GM20431 (cell line): ENCODE results near the gene FBXL15.

Source experiments
- in situ Hi-C: fragments of 300-500 bp; cut with MseI, MboI; formaldehyde crosslinking; loops from one replicate; pipeline ENCODE4 v1.15.0; 2020; ENCODE audit warnings: low sequenced_read_pairs; ENCODE audit not compliant: unreplicated experiment

The FBXL15 gene

GRCh38 chr10:102424145-102424544, 3.5 kb downstream of the FBXL15 start:
- in situ Hi-C loops = no loop called here

- in situ Hi-C loops = no loop called here
These were observed 4.3 kb downstream of the FBXL15 start for GRCh38 chr10:102424916-102425315.

DNA sequence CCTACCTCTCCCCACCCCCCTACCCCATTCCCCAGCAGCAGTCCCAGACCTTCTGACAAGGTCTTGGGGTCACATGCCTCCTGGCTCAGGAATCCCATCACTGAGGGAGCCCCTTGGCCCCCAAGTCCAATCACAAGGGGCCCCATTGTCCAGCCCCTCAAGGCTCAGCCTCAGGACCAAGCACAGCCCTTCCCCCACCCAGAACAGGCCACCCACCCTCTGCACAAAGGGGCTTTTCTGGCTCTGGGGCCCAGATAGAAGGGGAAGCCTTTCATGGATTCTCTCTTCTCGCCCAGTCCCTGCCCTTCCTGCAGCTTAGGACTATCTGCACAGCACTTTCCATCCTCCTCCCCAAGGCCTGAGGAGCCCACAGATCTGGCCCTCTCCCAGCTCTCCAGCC, 4.8 kb downstream of the FBXL15 start:
- in situ Hi-C loops = no loop called here

DNA sequence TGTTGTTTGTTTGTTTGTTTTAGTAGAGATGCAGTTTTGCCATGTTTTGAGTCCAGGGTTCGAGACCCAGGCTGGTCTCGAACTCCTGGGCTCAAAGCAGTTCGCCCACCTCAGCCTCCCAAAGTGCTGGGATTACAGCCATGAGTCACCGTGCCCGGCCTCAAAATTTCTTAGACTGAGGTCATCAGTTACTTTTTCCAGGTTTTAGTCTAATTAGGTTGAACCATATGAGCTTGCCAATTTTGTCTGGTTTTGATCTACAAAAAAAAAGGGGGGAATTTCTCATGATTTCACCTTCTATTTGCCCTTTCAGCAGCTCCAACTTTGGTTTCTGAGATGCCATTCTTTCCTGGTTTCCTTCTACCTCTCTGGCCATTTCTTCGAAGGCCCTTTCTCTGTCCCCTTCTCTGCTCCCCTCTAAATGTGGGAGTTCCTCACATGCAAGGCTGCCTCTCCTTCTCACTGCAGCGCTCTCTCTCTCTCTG, 6.2 kb downstream of the FBXL15 start:
- in situ Hi-C loops = no loop called here

DNA sequence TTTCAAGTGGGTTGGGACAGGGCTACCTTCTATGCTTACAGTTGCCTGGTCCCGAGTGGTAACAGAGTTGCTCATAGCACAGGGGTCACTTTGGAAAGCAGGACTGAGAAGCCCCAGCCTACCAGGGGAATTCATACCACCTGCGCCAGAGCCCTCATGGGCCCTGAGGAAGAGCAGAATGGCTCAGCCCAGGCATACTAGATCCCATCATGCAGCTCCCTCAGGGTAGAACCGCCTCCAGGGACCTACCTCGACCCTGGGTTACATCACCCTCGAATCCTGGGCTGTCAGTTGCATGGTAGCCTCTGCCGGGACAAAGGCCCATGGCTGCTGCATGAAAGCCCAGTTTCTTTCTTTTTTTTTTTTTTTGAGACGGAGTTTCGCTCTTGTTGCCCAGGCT, 8.8 kb downstream of the FBXL15 start:
- in situ Hi-C loops = no loop called here

DNA sequence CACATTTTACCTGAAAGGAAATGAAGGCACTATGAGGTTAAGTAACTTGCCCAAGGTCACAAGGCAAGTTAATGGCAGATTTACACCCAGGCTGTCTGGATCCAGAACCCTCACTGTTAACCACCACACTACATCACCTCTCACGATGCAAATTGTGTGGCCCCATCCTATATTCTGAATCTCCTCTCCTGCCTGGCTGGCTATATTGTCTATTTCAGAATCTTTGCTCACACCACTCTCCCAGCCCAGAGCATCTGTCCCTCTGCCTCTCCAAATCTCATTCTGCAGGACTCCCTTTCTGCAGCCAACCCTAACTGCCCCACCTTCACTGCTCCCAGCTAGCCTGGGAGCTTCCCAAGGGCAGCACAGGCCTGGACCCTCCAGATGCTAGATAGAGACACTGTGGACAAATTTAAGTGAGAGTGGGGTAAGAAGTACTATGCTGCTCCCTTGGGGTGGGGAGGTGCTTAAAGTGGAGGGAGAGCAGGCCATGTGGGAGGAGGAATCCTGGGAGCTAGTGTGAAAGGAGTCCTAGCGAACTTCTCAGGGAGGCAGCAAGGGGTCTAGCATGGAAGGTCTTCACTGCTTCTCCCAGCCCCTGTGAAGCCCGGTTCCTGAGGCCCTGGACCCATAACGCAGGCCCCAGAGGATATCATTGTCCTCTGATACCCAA, 11.0 kb downstream of the FBXL15 start:
- in situ Hi-C loops = no loop called here

DNA sequence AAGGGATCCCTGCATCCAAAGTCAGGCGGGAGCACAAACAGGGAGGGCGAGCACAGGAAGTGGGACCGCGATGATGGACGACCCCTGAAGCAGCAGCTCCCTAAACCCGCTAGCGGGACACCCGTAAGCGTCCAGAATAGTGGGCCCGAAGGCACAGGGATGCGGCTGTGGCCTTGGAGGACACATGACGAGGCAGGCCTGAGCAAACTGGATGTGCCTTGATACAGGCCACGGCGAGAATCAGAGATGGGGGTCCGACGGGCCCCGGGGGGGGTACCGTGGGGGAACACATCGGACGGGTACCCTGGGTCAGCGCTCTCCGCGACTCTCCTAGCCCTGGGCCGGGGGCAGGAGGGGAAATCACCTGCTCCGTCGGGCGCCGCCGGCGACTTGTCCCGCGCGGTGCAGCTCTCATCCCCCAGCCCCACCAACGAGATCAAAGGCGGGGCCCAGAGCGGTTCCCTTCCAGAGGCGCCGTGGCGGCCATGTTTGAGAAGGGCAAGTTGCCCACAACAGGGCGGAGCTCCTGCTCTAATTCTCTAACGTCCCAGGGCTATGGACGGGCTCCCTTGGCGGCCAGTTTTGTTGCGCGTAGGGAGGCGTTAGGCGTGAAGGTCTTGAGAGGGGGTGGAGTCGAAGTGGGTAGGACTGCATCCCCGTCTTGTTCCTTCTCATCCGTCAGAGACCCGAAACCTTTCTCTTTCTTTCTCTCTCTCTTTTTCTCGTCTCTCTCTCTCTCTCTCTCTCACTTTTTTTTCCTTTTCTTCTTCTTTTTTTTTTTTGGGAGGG, 11.7 kb downstream of the FBXL15 start, which contains the start of gene CUEDC2:
Gene CUEDC2 (minus strand): TSS at position 413 of the 789 bp plus-strand sequence. CDS start 7,386 bp downstream, outside the sequence.
- in situ Hi-C loops = no loop called here

DNA sequence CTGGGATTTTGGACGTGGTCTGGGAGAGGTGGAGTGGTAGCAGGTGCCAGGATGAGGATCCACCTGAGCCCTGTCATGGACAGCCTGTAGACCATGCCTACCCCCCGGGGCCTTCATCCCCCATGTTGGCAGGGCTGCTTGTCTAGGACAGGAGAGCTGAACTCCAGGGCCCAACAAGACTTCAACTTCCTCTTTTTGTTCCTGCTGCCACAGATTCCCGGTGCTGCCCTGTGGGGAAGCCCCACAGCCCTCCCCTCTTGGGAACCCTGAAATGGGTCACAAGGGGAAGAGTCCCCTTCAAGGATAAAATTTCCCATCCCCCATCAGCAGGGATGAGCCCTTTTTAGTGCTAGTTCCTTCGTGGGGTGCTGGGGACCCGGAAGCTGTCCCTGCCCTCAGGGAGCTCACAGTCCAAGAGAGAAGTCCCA, 13.0 kb downstream of the FBXL15 start:
- in situ Hi-C loops = no loop called here

GRCh38 chr10:102434394-102435132, 13.9 kb downstream of the FBXL15 start:
- in situ Hi-C loops = no loop called here

DNA sequence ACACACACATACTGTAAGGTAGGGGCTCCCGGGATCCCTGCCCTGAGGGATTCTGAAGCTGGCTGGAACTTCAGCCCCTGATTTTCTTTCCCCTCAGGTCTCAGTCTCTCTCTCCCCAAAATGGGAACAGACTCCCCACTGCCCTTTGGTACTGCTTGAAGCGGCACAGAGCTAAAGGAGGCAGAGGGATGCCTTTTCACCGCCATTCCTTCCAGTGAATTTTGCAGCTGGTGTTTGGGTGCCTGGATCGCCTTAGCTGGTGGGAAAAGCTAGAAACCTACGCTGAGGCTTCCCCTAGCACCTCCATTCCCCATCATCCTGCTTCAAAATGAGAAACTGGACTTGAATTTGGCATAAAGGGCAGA, 14.5 kb downstream of the FBXL15 start:
- in situ Hi-C loops = no loop called here

GRCh38 chr10:102435529-102436233, 15.0 kb downstream of the FBXL15 start:
- in situ Hi-C loops = no loop called here

DNA sequence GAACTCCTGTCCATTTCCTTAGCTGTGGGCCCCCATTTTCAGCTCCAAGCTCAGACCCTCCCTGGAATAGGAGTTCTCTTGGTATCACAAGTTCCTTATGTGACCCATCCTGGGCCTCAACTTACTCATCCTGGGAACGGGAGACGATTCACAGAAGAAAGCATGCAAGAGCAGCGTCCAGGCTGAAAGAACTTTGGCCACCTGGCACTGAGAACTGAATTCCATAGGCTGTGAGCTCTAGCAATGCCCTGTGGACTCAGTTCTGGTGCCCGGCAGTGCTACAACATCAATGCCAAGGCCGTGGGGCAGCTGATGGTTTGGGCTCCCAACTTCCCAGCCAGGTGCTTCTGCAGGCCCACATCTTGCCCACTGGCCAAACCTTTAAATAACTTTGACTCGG, 15.7 kb downstream of the FBXL15 start:
- in situ Hi-C loops = no loop called here

DNA sequence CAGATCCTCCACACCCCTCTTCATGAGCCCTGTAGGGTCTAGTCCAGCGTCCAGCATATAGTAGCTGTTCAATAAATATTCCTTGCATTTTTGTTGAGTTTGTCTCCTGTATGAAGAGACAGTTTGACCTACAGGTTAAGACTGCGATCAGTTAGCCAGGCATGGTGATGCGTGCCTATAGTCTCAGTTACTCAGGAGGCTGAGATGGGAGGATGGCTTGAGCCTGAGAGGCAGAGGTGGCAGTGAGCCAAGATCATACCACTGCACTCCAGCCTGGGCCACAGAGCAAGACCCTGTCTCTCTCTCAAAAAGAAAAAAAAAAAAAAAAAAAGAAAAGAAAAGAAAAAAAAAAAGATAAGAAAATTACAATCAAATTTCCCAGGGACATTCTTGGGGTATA, 16.9 kb downstream of the FBXL15 start:
- in situ Hi-C loops = no loop called here

DNA sequence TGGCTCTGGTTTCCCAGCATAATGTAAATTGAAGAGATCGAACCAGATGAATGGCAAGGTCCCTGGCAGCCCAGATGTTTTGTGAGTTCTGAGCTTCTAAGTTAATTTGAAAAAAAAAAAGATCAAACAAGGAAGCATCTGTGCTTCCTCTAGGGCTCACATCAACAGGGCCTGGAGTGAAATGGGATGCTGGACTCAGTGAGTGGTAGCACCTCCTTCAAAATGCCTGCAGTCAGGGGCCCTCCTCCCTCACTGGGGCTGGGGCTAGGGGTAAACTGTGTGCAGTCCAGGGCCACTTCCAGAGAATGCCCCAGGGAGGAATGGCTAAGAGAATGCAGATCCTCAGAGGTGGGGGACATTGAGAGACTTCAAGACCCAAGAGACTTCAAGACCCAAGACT, 17.7 kb downstream of the FBXL15 start:
- in situ Hi-C loops = no loop called here

GRCh38 chr10:102444851-102445250, 24.2 kb downstream of the FBXL15 start:
- in situ Hi-C loops = no loop called here

GRCh38 chr10:102449321-102450123, 28.9 kb downstream of the FBXL15 start:
- in situ Hi-C loops = no loop called here

DNA sequence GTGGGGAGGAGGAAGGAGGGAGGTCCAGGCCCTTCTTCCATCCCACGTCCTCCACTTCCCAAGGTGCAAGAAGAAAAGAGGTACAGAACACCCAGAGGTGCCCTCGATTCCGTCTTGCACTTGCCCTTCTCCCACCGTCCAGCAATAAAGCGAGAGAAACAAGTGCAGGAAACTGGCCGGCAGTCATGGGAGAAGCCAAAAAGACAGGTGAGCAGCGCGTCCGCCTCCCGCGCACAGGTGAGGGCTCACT, 29.4 kb downstream of the FBXL15 start:
- in situ Hi-C loops = no loop called here

GRCh38 chr10:102450374-102451104, 29.9 kb downstream of the FBXL15 start:
- in situ Hi-C loops = no loop called here
